NCI-H1105 treated with DMSO at 0.1 percent for 48 hours (cell line): Measurements from ENCODE around the gene PDGFA.

Experiments
- DNase-seq: peaks from one replicate; lab custom pipeline; 2025; lab: John Stamatoyannopoulos, UW

PDGFA gene

GRCh38 chr7:504221-505111, 15.2 kb downstream of the PDGFA start:
- DNase-seq = no peak

- no peak for DNase-seq
Observed at GRCh38 chr7:503575-504111, 16.0 kb downstream of the PDGFA start.

DNA sequence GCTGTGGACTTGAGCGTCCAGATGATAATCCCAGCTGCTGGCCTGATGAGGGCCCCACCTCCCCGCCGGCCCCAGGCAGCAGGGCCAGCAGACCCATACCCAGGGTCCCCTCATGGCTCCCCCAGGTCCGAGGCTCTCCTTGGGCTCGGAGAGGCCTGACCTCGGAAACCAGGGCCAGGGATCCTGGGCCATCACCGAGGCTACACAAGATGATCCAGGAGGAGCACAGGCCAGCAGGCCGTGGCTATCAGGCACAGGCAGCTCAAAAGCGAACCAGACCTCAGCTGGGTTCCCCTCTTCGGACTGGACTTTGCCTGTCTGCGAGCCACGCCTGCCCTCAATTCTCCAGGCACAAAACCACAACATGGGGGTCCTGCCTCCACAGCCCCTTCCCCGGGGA, 17.4 kb downstream of the PDGFA start:
- no peak for DNase-seq

- no peak for DNase-seq
Observed at GRCh38 chr7:501526-501925, 18.1 kb downstream of the PDGFA start.

DNA sequence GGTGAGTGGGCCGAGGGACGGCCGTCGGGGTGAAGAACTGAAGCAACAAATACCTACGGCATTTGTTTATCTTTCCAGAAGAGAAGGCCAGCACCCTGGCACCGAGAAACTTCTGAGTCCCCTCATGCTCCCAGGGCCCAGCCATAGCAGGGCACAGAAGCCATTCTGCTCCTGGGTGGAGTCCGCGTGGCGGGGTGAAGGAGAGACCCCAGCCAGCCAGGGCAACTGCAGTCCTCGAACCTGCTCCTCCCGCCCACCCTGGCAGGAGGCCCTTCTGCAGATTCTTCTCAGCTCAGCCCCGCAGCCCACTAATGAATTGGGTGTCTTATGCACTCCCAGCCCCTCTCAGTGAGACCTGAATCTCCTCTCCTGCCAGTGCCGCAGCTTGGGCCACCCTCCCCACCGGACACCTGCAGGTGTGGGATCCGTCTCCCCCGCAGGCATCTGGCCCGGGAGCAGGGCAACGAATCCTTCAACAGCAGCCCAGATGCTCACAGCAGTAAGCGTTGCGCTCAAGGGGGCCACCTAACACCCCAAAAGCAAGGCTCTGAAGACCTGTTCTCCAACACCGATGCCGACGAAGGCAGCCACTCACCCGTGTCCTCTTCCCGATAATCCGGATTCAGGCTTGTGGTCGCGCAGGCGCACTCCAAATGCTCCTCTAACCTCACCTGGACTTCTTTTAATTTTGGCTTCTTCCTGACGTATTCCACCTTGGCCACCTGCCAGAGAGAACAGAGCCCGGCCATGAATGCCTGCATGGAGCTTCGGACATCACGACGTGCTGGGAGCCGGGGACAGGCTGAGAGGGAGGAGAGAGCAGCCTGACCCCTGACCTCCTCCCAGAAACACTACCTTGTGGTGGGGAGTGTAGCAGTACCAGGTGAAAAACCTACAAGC, 18.9 kb downstream of the PDGFA start:
- no peak for DNase-seq

- no peak for DNase-seq
Observed at GRCh38 chr7:499853-500485, 19.7 kb downstream of the PDGFA start.

GRCh38 chr7:498678-499641, 20.7 kb downstream of the PDGFA start:
- no peak for DNase-seq

GRCh38 chr7:497946-498655, 21.5 kb downstream of the PDGFA start:
- no peak for DNase-seq

- DNase-seq = no peak
Observed at GRCh38 chr7:497346-497745, 22.3 kb downstream of the PDGFA start.

- DNase-seq = peak; percentile 12
Observed at GRCh38 chr7:496528-497295, 22.9 kb downstream of the PDGFA start.

GRCh38 chr7:495761-496321, 23.8 kb downstream of the PDGFA start:
- DNase-seq = no peak

GRCh38 chr7:495326-495725, 24.3 kb downstream of the PDGFA start:
- no peak for DNase-seq

- no peak for DNase-seq
Observed at GRCh38 chr7:494906-495305, 24.7 kb downstream of the PDGFA start.

DNA sequence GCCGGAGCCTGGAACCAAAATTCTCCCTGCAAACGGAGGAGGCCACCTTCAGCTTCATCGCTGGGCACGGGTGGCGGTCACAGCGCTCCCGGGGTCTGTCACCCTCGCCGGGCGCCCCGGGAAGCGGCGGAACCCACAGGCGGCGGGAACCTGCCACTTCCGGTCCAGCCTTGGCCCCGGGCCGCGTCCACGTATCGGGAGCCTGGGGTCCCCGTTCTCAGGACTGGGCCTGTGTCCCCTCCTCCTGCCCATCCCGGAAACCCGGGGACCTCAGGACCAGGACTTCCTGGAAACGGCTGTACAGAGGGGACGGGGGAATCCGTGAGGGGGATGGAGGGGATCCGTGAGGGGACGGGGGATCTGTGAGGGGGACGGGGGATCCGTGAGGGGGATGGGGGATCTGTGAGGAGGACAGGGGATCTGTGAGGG, 25.4 kb downstream of the PDGFA start:
- no peak for DNase-seq

DNA sequence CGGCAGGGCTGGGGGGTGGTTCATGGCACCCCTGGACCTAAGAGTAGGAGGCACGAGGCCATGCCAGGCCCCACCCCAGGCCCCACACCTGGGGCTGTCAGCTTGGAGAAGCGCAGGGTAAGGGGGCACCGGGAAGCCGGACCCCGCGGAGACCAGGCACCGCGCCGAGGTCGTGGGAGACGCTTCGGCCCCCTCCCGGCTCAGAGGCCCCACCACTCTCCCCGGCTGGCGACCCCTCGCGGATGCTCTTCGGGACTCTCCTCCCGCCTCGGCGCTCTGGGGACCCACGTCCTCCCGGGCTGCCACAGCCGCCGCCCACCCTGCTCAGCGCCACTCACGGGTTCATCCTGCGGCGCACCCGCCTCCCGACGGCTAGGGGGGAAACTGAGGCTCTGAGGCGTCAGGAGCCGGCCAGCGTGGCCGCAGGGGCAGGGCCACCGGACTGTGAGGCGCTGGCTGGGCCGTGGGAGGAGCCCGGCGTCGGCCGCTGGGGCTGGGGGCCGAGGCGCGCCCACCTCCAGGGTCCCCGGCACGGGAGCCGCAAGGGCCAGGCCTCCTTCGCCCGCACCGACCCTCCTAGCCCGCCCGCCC, 25.9 kb downstream of the PDGFA start:
- no peak for DNase-seq

DNA sequence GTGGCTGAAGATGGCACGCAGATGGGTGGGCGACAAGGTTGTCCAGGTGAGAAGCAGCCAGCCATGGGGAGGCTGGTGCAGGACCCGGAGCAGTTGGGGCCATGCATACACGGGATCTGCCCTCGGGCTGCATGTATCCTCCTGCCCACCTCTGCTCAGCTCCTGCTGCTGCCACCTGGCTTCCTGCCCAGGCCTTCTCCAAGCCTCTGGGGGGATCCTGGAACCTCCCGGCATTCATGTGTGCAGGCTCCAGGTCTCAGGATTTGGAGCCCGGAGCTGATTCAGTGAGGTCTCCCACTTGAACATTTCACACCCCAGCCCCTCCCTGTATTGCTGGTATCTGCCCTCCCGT, 27.0 kb downstream of the PDGFA start:
- DNase-seq = peak; percentile 53

GRCh38 chr7:491958-492713, 27.5 kb downstream of the PDGFA start:
- DNase-seq = no peak

DNA sequence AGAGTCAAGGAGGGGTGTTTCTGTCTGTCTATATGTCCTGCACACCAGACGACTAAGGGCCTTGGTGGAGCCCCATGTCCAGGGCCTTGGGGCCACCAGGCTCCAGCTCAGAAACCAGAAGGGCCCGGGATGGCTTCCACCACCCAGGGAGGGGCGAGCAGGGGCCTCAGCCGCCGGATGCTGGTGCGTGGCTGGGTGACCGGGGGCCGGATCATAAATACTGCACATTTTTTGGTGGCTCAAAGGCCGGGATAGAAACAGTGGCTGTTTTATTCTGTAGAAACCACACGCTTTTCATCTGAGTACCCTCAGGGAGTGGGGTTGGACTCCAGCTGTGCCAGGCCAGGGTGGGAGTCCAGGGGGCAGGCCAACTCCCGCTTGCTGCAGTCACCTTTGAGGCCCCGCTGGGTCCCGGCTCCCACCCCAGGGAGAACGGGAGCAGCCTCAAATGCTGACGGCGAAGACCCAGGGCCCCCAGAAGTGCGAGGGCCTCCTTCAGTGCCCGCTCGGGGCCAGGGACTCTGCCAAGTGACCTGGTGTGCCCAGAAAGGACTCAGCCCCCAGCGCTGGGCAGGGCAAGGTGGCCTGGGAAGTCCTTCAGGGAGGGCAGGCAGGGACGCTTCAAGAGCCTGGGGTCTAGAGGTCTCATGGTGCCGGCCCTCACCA, 28.2 kb downstream of the PDGFA start:
- no peak for DNase-seq
